Measurements from ENCODE around the gene MAP7. TPM values are rescaled to one million over a fixed set of nuclear protein-coding genes. Genes with fewer than 3 reads are reported as not detected.
A peak's percentile ranks its signal among the peaks of the same experiment; 100 is the strongest.

MAP7 gene
- total and polyA plus RNA-seq, 10 donors, result 0.67 to 4.9 (median 3.0) TPM

DNA sequence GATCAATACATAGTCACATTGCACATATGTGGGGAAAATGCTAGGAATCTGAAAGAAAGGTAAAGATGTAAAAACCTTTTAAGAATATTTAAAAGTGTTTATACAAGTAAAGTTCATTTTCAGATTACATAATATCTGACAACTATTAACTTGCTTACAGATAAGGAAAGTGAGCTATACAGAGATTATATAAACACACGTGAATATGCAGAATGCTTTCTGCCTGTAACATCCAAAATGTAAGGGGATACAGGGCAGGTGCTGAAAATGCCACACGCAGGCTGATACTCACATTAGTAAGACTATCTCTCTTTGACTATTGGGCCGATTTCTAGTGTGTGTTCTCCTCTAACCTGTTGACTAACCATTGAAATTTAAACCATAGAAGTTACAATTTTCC is 17.9 kb upstream of the MAP7 start:
- peaks cover 9 to 46% (median 25%) of the 10 kb centered on the region in 6 donors for H3K4me1 ChIP-seq
- H3K36me3 ChIP-seq, result peaks cover 0 to 92% (median 30%) of the 10 kb centered on the region in 6 donors
- 88 to 93% (median 91%) methylated on average over 3 of the region's 3 CpGs for WGBS, 5 donors
- H3K27ac ChIP-seq, result peak overlapping the region in 3 of 8 donors; percentile 62 to 69 (median 63)
- no peak for DNase-seq
- peaks cover 0 to 19% (median 15%) of the 10 kb centered on the region in 8 donors for H3K9me3 ChIP-seq
- intact Hi-C loops (cut with DNase I; ENCODE audit: low total_unique reads), result no loop called here
- no peaks in the 10 kb centered on the region for H3K27me3 ChIP-seq (replicated peaks in 1 of 7)
- TF ChIP-seq, protein P1, sequence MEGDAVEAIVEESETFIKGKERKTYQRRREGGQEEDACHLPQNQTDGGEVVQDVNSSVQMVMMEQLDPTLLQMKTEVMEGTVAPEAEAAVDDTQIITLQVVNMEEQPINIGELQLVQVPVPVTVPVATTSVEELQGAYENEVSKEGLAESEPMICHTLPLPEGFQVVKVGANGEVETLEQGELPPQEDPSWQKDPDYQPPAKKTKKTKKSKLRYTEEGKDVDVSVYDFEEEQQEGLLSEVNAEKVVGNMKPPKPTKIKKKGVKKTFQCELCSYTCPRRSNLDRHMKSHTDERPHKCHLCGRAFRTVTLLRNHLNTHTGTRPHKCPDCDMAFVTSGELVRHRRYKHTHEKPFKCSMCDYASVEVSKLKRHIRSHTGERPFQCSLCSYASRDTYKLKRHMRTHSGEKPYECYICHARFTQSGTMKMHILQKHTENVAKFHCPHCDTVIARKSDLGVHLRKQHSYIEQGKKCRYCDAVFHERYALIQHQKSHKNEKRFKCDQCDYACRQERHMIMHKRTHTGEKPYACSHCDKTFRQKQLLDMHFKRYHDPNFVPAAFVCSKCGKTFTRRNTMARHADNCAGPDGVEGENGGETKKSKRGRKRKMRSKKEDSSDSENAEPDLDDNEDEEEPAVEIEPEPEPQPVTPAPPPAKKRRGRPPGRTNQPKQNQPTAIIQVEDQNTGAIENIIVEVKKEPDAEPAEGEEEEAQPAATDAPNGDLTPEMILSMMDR (IDR thresholded peaks at IDR 0.05 in 8 of 11, conservative IDR thresholded peaks at IDR 0.05 in 3 of 11), result no peak
- no peak for TF ChIP-seq POLR2AphosphoS5 (IDR thresholded peaks at IDR 0.05)
- no peak for TF ChIP-seq POLR2A (IDR thresholded peaks at IDR 0.05)
- H3K4me3 ChIP-seq, result no peak overlapping the region

DNA sequence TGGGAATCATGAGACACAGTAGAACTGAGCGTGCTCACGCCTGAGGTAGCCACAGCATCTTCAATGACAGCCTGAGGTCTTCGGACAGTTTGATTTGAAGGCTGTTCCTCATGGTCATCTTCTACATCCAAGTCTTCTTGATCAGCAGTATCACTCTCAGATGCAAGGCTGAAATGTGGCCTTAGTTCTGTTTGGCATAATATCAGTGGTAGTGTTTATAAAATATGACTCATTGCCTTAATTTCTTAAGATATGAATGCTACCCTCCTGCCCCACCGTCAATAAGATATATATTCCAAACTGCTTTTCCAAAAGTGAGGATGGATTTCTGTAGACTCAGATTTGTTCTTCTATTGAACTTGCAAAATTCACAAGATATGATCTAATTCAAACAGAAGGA is 17.5 kb upstream of the MAP7 start:
- no peaks in the 10 kb centered on the region for H3K27me3 ChIP-seq (replicated peaks in 1 of 7)
- 92 to 96% (median 95%) methylated on average over 4 of the region's 4 CpGs for WGBS, 5 donors
- peaks cover 0 to 19% (median 15%) of the 10 kb centered on the region in 8 donors for H3K9me3 ChIP-seq
- H3K36me3 ChIP-seq, result peaks cover 0 to 92% (median 29%) of the 10 kb centered on the region in 6 donors
- TF ChIP-seq POLR2A (IDR thresholded peaks at IDR 0.05) (no peak), POLR2AphosphoS5 (IDR thresholded peaks at IDR 0.05) (no peak)
- DNase-seq, result no peak
- no peak overlapping the region for H3K4me3 ChIP-seq
- peaks cover 9 to 50% (median 27%) of the 10 kb centered on the region in 6 donors for H3K4me1 ChIP-seq
- H3K27ac ChIP-seq, result peak overlapping the region in 6 of 8 donors; percentile 15 to 69 (median 62)
- intact Hi-C loops (cut with DNase I; ENCODE audit: low total_unique reads), result no loop called here

DNA sequence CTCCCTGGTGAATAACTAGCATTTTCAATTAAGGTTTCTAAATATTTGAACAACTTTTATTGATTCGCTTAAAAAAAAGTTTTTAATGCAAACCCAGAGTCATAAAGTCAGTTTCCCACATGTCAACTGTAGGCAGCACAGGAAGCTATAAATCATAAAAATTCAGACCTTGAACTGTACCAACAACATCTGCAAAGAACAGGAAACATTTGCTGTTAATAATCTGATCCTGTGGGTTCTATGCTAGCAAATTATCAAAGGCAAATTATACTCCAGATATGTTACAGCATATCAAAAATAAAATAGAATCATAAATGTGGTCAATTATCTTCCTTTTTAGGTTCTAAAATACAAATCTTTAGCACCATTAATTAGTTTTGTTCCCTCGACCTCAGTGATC is 16.6 kb upstream of the MAP7 start:
- no peak for TF ChIP-seq POLR2A (IDR thresholded peaks at IDR 0.05)
- TF ChIP-seq, protein P1 (IDR thresholded peaks at IDR 0.05 in 8 of 11, conservative IDR thresholded peaks at IDR 0.05 in 3 of 11), result no peak
- no peaks in the 10 kb centered on the region for H3K27me3 ChIP-seq (replicated peaks in 1 of 7)
- WGBS, 5 donors, result 12 to 20% (median 14%) methylated on average over 2 of the region's 2 CpGs
- no peak for DNase-seq
- peak overlapping the region in 6 of 8 donors; percentile 15 to 69 (median 62) for H3K27ac ChIP-seq
- H3K4me3 ChIP-seq, result no peak overlapping the region
- peaks cover 0 to 13% (median 13%) of the 10 kb centered on the region in 8 donors for H3K9me3 ChIP-seq
- peaks cover 0 to 92% (median 25%) of the 10 kb centered on the region in 6 donors for H3K36me3 ChIP-seq
- intact Hi-C loops (cut with DNase I; ENCODE audit: low total_unique reads), result no loop called here
- H3K4me1 ChIP-seq, result peaks cover 9 to 58% (median 30%) of the 10 kb centered on the region in 6 donors

DNA sequence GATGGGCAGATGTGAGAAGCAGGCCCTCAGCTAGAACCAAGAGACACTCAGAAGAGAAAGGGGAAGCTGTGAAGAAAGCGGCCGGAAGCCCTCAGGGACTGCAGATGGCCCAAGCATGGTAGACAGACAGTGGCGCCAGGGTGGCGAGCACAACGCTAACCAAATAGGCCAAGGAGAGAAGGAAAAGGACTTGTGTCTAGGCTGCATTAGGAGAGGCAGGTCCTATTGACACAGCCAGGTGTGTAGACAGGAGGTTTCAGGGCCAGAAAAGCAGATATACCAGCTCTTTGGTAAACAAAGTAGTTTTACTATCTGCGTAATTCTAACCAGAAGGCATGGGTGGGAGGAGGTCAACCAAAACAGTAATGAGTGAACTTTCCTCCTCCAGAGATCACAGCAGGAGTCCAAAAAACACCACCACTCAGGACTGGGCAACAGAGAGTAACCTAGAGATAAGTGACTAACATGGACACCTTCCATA is 15.8 kb upstream of the MAP7 start:
- H3K4me1 ChIP-seq, result peaks cover 9 to 58% (median 31%) of the 10 kb centered on the region in 6 donors

More for the DNA sequence above, 15.8 kb upstream of the MAP7 start:
- Histone ChIP-seq H3K9me3 (peaks cover 0 to 5% (median 4%) of the 10 kb centered on the region in 8 donors), H3K36me3 (peaks cover 0 to 92% (median 24%) of the 10 kb centered on the region in 6 donors), H3K4me3 (no peak overlapping the region), H3K27ac (peak overlapping the region in 3 of 8 donors; percentile 62 to 69 (median 63)), H3K27me3 (replicated peaks in 1 of 7) (no peaks in the 10 kb centered on the region)
- TF ChIP-seq POLR2AphosphoS5 (IDR thresholded peaks at IDR 0.05) (no peak), POLR2A (IDR thresholded peaks at IDR 0.05) (no peak)
- TF ChIP-seq, protein P1 (IDR thresholded peaks at IDR 0.05 in 8 of 11, conservative IDR thresholded peaks at IDR 0.05 in 3 of 11), result no peak
- intact Hi-C loops (cut with DNase I; ENCODE audit: low total_unique reads), result no loop called here
- DNase-seq, result peak; percentile 85
- 47 to 66% (median 59%) methylated on average over 6 of the region's 6 CpGs for WGBS, 5 donors
